RWPE2 (cell line): ENCODE results near the gene C3AR1.
"Not testable (repeated sequence)": the region's sequence is repeated elsewhere in the genome, so short reads cannot be mapped to it uniquely, and the experiment has no call there.

Source experiments
- ATAC-seq: fragments of 200-7000 bp; cut with Tn5 transposase; 3 replicates; pipeline ENCODE4 v1.9.1; 2021; ENCODE audit warnings: low read depth
- DNase-seq: peaks from one replicate; pipeline ENCODE4 v3.0.0-alpha.2; 2020; ENCODE audit warnings: low spot score
- H3K27ac ChIP-seq: fragments of 450-650 bp; 2 replicates; pipeline ENCODE4 v1.5.1; 2017; ENCODE audit warnings: mild to moderate bottlenecking; ENCODE audit not compliant: poor library complexity, severe bottlenecking
- H3K27me3 ChIP-seq: fragments of 250-450 bp; sonication (Bioruptor Pico); 2 replicates; pipeline ENCODE4 v1.5.1; 2021; ENCODE audit warnings: mild to moderate bottlenecking, moderate library complexity; ENCODE audit not compliant: insufficient read depth, poor library complexity, severe bottlenecking
- H3K36me3 ChIP-seq: fragments of 250-450 bp; sonication (Bioruptor Pico); 2 replicates; pipeline ENCODE4 v1.5.1; 2020; ENCODE audit warnings: low read depth, mild to moderate bottlenecking, moderate library complexity
- H3K4me1 ChIP-seq: fragments of 250-450 bp; sonication (Bioruptor Pico); 2 replicates; pipeline ENCODE4 v1.5.1; 2021; ENCODE audit warnings: mild to moderate bottlenecking, moderate library complexity; ENCODE audit not compliant: insufficient read depth, poor library complexity, severe bottlenecking
- H3K4me3 ChIP-seq: fragments of 250-450 bp; sonication (Bioruptor Pico); 2 replicates; pipeline ENCODE4 v1.5.1; 2021; ENCODE audit warnings: mild to moderate bottlenecking, moderate library complexity; ENCODE audit not compliant: severe bottlenecking
- H3K9me3 ChIP-seq: fragments of 250-450 bp; sonication (Bioruptor Pico); 2 replicates; pipeline ENCODE4 v1.5.1; 2021; ENCODE audit warnings: mild to moderate bottlenecking, moderate library complexity; ENCODE audit not compliant: severe bottlenecking
- CTCF ChIP-seq: fragments of 450-650 bp; IDR thresholded peaks from one replicate; pipeline ENCODE4 v1.5.1; 2017; ENCODE audit warnings: mild to moderate bottlenecking, moderate library complexity; ENCODE audit not compliant: poor library complexity, severe bottlenecking

C3AR1 gene

GRCh38 chr12:8093291-8093690, 27.1 kb upstream of the C3AR1 start:
- no peaks in the 10 kb centered on the region for H3K27me3 ChIP-seq
- no peak overlapping the region for H3K4me3 ChIP-seq
- no peak for DNase-seq
- H3K9me3 ChIP-seq, result no peaks in the 10 kb centered on the region
- H3K4me1 ChIP-seq, result no peaks in the 10 kb centered on the region
- H3K36me3 ChIP-seq, result peaks cover 21% of the 10 kb centered on the region; the same call in 1 of the 2 replicates
- no peak for TF ChIP-seq CTCF
- no peak overlapping the region for H3K27ac ChIP-seq
- no peak for ATAC-seq

- DNase-seq (no peak), ATAC-seq (no peak)
- TF ChIP-seq CTCF, result no peak
- Histone ChIP-seq H3K9me3 (no peaks in the 10 kb centered on the region), H3K27me3 (no peaks in the 10 kb centered on the region), H3K4me1 (no peaks in the 10 kb centered on the region), H3K36me3 (peaks cover 21% of the 10 kb centered on the region; the same call in 1 of the 2 replicates), H3K4me3 (no peak overlapping the region), H3K27ac (no peak overlapping the region)
These were observed 23.6 kb upstream of the C3AR1 start for GRCh38 chr12:8089716-8090115.

- H3K27me3 ChIP-seq, H3K27ac ChIP-seq, H3K4me3 ChIP-seq, ATAC-seq, DNase-seq, H3K4me1 ChIP-seq, H3K9me3 ChIP-seq: not testable (repeated sequence)
- peaks cover 20% of the 10 kb centered on the region; the same call in 1 of the 2 replicates for H3K36me3 ChIP-seq
These were observed 23.1 kb upstream of the C3AR1 start for GRCh38 chr12:8089277-8089676.

GRCh38 chr12:8088574-8088973, 22.4 kb upstream of the C3AR1 start:
- H3K27ac ChIP-seq, result no peak overlapping the region
- ATAC-seq, result no peak
- no peak for TF ChIP-seq CTCF
- no peaks in the 10 kb centered on the region for H3K4me1 ChIP-seq
- H3K27me3 ChIP-seq, result no peaks in the 10 kb centered on the region
- no peak for DNase-seq
- no peaks in the 10 kb centered on the region for H3K9me3 ChIP-seq
- H3K4me3 ChIP-seq, result no peak overlapping the region
- H3K36me3 ChIP-seq, result peaks cover 13% of the 10 kb centered on the region; the same call in 1 of the 2 replicates

- Histone ChIP-seq H3K4me3 (no peak overlapping the region), H3K4me1 (no peaks in the 10 kb centered on the region)
These were observed 21.5 kb upstream of the C3AR1 start for GRCh38 chr12:8087666-8088065.

GRCh38 chr12:8084351-8084750, 18.2 kb upstream of the C3AR1 start:
- not testable (repeated sequence) for H3K36me3 ChIP-seq, H3K27ac ChIP-seq, H3K4me1 ChIP-seq, DNase-seq, H3K9me3 ChIP-seq, H3K27me3 ChIP-seq, ATAC-seq, H3K4me3 ChIP-seq

More at GRCh38 chr12:8087666-8088065, 21.5 kb upstream of the C3AR1 start:
- no peaks in the 10 kb centered on the region for H3K9me3 ChIP-seq
- no peak for TF ChIP-seq CTCF
- H3K27ac ChIP-seq, result no peak overlapping the region
- ATAC-seq (no peak), DNase-seq (no peak)
- H3K27me3 ChIP-seq, result no peaks in the 10 kb centered on the region
- H3K36me3 ChIP-seq, result peaks cover 6% of the 10 kb centered on the region; the same call in 1 of the 2 replicates
